ENCODE results near the gene PKDREJ.

Gene PKDREJ

GRCh38 chr22:46281866-46282678 lies 18.9 kb upstream of the PKDREJ start:
- TF ChIP-seq POLR2AphosphoS5 (IDR thresholded peaks at IDR 0.05; ENCODE audit: low read depth, low read length) (no peak), TAF1 (IDR thresholded peaks at IDR 0.05; ENCODE audit: borderline replicate concordance, insufficient read depth, low read length) (no peak), FOXP2 (optimal IDR thresholded peaks at IDR 0.05; ENCODE audit: borderline replicate concordance, extremely low read depth, extremely low read length, insufficient read depth) (no peak), SIN3A (IDR thresholded peaks at IDR 0.05; ENCODE audit: borderline replicate concordance, insufficient read depth, low read length) (no peak)
- TF ChIP-seq, protein P1, sequence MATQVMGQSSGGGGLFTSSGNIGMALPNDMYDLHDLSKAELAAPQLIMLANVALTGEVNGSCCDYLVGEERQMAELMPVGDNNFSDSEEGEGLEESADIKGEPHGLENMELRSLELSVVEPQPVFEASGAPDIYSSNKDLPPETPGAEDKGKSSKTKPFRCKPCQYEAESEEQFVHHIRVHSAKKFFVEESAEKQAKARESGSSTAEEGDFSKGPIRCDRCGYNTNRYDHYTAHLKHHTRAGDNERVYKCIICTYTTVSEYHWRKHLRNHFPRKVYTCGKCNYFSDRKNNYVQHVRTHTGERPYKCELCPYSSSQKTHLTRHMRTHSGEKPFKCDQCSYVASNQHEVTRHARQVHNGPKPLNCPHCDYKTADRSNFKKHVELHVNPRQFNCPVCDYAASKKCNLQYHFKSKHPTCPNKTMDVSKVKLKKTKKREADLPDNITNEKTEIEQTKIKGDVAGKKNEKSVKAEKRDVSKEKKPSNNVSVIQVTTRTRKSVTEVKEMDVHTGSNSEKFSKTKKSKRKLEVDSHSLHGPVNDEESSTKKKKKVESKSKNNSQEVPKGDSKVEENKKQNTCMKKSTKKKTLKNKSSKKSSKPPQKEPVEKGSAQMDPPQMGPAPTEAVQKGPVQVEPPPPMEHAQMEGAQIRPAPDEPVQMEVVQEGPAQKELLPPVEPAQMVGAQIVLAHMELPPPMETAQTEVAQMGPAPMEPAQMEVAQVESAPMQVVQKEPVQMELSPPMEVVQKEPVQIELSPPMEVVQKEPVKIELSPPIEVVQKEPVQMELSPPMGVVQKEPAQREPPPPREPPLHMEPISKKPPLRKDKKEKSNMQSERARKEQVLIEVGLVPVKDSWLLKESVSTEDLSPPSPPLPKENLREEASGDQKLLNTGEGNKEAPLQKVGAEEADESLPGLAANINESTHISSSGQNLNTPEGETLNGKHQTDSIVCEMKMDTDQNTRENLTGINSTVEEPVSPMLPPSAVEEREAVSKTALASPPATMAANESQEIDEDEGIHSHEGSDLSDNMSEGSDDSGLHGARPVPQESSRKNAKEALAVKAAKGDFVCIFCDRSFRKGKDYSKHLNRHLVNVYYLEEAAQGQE (IDR thresholded peaks at IDR 0.05; ENCODE audit: insufficient read depth in 1 of 2, low read depth in 2 of 2, low read length in 2 of 2): no peak

DNA sequence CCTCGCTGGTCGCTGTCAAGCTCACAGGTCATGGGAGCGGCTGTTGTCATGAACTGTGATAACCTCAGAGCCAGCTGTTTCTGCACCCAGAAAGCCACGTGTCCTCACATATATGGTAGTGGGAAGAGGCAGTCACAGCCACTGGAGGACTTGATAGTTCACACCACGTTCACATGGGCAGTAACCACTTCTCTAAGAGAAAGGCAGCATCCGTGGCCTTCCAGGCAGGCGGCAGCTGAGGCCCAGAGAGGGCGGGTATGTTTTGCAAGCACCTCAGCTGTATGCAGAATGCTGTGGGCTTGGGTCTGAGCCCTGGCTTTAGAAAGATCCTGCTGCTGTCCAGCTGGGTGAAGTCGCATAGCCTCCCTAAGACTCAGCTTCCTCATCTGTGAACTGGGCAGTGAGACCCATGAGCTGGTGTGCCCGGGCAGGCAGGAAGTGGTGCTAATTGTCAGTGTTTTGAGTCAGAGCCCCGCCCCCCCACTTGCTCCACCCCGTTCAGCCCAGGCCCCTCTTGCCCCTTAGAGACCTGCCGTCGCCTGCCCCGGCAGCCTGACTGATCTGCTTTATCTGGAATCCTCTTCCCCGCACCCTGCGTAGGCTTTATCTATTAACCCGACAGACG lies 18.0 kb upstream of the PKDREJ start:
- no peak for TF ChIP-seq FOXP2 (optimal IDR thresholded peaks at IDR 0.05; ENCODE audit: borderline replicate concordance, extremely low read depth, extremely low read length, insufficient read depth)
- TF ChIP-seq, protein P1 (IDR thresholded peaks at IDR 0.05; ENCODE audit: insufficient read depth in 1 of 2, low read depth in 2 of 2, low read length in 2 of 2): no peak
- TF ChIP-seq TAF1 (IDR thresholded peaks at IDR 0.05; ENCODE audit: borderline replicate concordance, insufficient read depth, low read length): no peak

DNA sequence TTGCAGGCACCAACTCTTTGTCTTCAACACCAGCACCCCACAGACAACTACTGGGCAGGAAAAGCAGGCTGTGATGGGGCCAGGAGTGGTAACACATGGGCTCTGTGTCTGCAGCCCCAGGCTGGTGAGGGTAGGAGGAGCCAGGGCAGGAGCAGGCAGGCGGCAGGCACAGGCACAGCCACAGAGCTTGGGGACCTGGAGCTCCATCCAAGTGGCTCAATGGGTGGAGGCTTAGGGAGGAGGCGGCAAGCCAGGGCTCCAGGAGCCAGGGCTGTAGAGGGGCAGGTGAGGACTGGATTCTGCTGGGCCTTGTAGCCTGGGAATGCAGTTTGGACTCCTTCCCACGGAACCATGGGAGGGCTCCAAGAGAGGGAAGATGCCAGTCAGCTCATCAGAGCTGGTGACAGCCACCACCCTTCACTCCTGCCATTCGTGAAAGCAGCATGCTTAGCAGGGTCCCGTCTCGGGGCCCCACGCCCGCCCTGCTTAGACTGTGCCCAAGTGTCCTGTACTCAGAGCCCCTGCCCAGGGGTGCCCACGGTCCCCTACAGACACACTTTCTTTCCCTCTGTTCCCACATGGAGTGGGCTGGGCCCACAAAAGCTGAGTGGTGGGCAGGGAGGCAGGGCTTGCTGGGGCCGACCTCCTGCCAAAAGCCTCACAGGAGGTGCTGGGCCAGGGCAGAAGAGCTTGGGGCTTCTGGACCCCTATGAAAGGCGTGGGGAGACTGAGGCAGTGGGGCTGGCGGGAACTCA lies 17.1 kb upstream of the PKDREJ start:
- TF ChIP-seq POLR2AphosphoS5 (IDR thresholded peaks at IDR 0.05; ENCODE audit: low read depth, low read length): no peak
- TF ChIP-seq SIN3A (IDR thresholded peaks at IDR 0.05; ENCODE audit: borderline replicate concordance, insufficient read depth, low read length): no peak
- TF ChIP-seq, protein P1 (IDR thresholded peaks at IDR 0.05; ENCODE audit: insufficient read depth in 1 of 2, low read depth in 2 of 2, low read length in 2 of 2): no peak
- TF ChIP-seq TAF1 (IDR thresholded peaks at IDR 0.05; ENCODE audit: borderline replicate concordance, insufficient read depth, low read length): no peak
- TF ChIP-seq FOXP2 (optimal IDR thresholded peaks at IDR 0.05; ENCODE audit: borderline replicate concordance, extremely low read depth, extremely low read length, insufficient read depth): no peak

- TF ChIP-seq, protein P1 (IDR thresholded peaks at IDR 0.05; ENCODE audit: insufficient read depth in 1 of 2, low read depth in 2 of 2, low read length in 2 of 2): no peak
- TF ChIP-seq TAF1 (IDR thresholded peaks at IDR 0.05; ENCODE audit: borderline replicate concordance, insufficient read depth, low read length): no peak
These were observed 15.8 kb upstream of the PKDREJ start for GRCh38 chr22:46278656-46279645.

Data from PFSK-1 (cell line).